Activated T-cell treated with anti-CD3 and anti-CD28 coated beads for 1 hour (primary cell): ENCODE results near the gene CCDC82.

Source experiments
- DNase-seq: peaks from one replicate; pipeline ENCODE4 v3.0.0-alpha.2; 2020; ENCODE audit warnings: low read depth

Gene CCDC82

GRCh38 chr11:96329419-96329818, 60.3 kb downstream of the CCDC82 start:
- no peak for DNase-seq

- DNase-seq: no peak
Observed at GRCh38 chr11:96328395-96329010, 61.2 kb downstream of the CCDC82 start.

- DNase-seq: no peak
Observed at GRCh38 chr11:96326959-96327358, 62.8 kb downstream of the CCDC82 start.

- DNase-seq: no peak
Observed at GRCh38 chr11:96324912-96325311, 64.8 kb downstream of the CCDC82 start.

GRCh38 chr11:96323642-96323985, 66.1 kb downstream of the CCDC82 start:
- no peak for DNase-seq

- no peak for DNase-seq
Observed at GRCh38 chr11:96322775-96323641, 66.7 kb downstream of the CCDC82 start.

GRCh38 chr11:96321091-96321490, 68.6 kb downstream of the CCDC82 start:
- no peak for DNase-seq

- DNase-seq: no peak
Observed at GRCh38 chr11:96319898-96320656, 69.6 kb downstream of the CCDC82 start.

GRCh38 chr11:96318850-96319249, 70.9 kb downstream of the CCDC82 start:
- no peak for DNase-seq

- no peak for DNase-seq
Observed at GRCh38 chr11:96318399-96318798, 71.3 kb downstream of the CCDC82 start.

- no peak for DNase-seq
Observed at GRCh38 chr11:96317985-96318384, 71.7 kb downstream of the CCDC82 start.

- DNase-seq: no peak
Observed at GRCh38 chr11:96317571-96317970, 72.1 kb downstream of the CCDC82 start.

- DNase-seq: no peak
Observed at GRCh38 chr11:96316869-96317268, 72.8 kb downstream of the CCDC82 start.

GRCh38 chr11:96315476-96315875, 74.2 kb downstream of the CCDC82 start:
- DNase-seq: no peak

GRCh38 chr11:96314326-96315020, 75.2 kb downstream of the CCDC82 start:
- DNase-seq: no peak

GRCh38 chr11:96313163-96313562, 76.5 kb downstream of the CCDC82 start:
- no peak for DNase-seq

- DNase-seq: no peak
Observed at GRCh38 chr11:96311120-96311568, 78.6 kb downstream of the CCDC82 start.

GRCh38 chr11:96310236-96310635, 79.5 kb downstream of the CCDC82 start:
- no peak for DNase-seq

- no peak for DNase-seq
Observed at GRCh38 chr11:96309643-96310017, 80.1 kb downstream of the CCDC82 start.

- no peak for DNase-seq
Observed at GRCh38 chr11:96309016-96309642, 80.6 kb downstream of the CCDC82 start.

GRCh38 chr11:96307776-96308140, 82.0 kb downstream of the CCDC82 start:
- no peak for DNase-seq
